Activated naive CD4-positive, alpha-beta T cell treated with anti-CD3 and anti-CD28 coated beads, Interleukin-2, amount 50 U/mL, for 72 hours (primary cell): Measurements from ENCODE around the gene ABCC4. TPM values are rescaled to one million over a fixed set of nuclear protein-coding genes. Genes with fewer than 3 reads are reported as not detected.

Experiments used
- ATAC-seq, 2 donors: fragments of 150-1000 bp; cut with Tn5 transposase; 2 replicates each; pipeline ENCODE4 v1.10.0; 2021; ENCODE audit warnings: mild to moderate bottlenecking in 2 of 2, moderate library complexity in 2 of 2
- DNase-seq, 2 donors: peaks; one replicate each; pipeline ENCODE4 v3.0.0; 2021 to 2022; ENCODE audit warnings: low spot score in 2 of 2
- H3K27ac Mint-ChIP-seq, 2 donors: one replicate each; pipeline ENCODE4 v1.8.0; 2022; ENCODE audit warnings: mild to moderate bottlenecking in 2 of 2, mixed read lengths in 2 of 2
- H3K36me3 Mint-ChIP-seq, 2 donors: one replicate each; pipeline ENCODE4 v1.8.0; 2022; ENCODE audit warnings: mixed read lengths in 2 of 2
- H3K9me3 Mint-ChIP-seq, 2 donors: one replicate each; pipeline ENCODE4 v1.8.0; 2022; ENCODE audit warnings: mixed read lengths in 2 of 2
- total RNA-seq, 2 donors: library from RNA; stranded (reverse); gene quantifications; one replicate each; pipeline ENCODE4 v1.2.3, GENCODE V29; 2022

Gene ABCC4
- total RNA-seq, 2 donors from 2014 or later, result 6.2 to 11.2 TPM

GRCh38 chr13:95111608-95112007, 189.6 kb downstream of the ABCC4 start:
- DNase-seq (no peak), ATAC-seq (no peak)
- peaks cover 5 to 6% of the 10 kb centered on the region in 2 donors for H3K9me3 Mint-ChIP-seq
- H3K36me3 Mint-ChIP-seq, result peaks cover 15 to 17% of the 10 kb centered on the region in 2 donors
- no peak overlapping the region for H3K27ac Mint-ChIP-seq

- H3K9me3 Mint-ChIP-seq, result peaks cover 5 to 6% of the 10 kb centered on the region in 2 donors
- DNase-seq (no peak), ATAC-seq (no peak)
- H3K27ac Mint-ChIP-seq, result no peak overlapping the region
- H3K36me3 Mint-ChIP-seq, result peaks cover 17 to 21% of the 10 kb centered on the region in 2 donors
Measured at GRCh38 chr13:95106562-95106961, 194.7 kb downstream of the ABCC4 start.

- Mint-ChIP-seq H3K27ac (peak overlapping the region in 1 of 2 donors; percentile 2), H3K9me3 (peaks cover 15 to 21% of the 10 kb centered on the region in 2 donors), H3K36me3 (peaks cover 31 to 40% of the 10 kb centered on the region in 2 donors)
- DNase-seq, result no peak
- ATAC-seq, result peak in 1 of 2 donors; percentile 84
Measured at GRCh38 chr13:95100525-95101433, 200.5 kb downstream of the ABCC4 start.

- Mint-ChIP-seq H3K27ac (no peak overlapping the region), H3K9me3 (peaks cover 15 to 24% of the 10 kb centered on the region in 2 donors), H3K36me3 (peaks cover 43 to 50% of the 10 kb centered on the region in 2 donors)
- DNase-seq (no peak), ATAC-seq (no peak)
Measured at GRCh38 chr13:95099541-95099940, 201.7 kb downstream of the ABCC4 start.

GRCh38 chr13:95098916-95099315, 202.3 kb downstream of the ABCC4 start:
- DNase-seq (no peak), ATAC-seq (no peak)
- H3K36me3 Mint-ChIP-seq, result peaks cover 49 to 52% of the 10 kb centered on the region in 2 donors
- peaks cover 15 to 24% of the 10 kb centered on the region in 2 donors for H3K9me3 Mint-ChIP-seq
- no peak overlapping the region for H3K27ac Mint-ChIP-seq

GRCh38 chr13:95091755-95092154, 209.5 kb downstream of the ABCC4 start:
- no peak for ATAC-seq
- H3K9me3 Mint-ChIP-seq, result peaks cover 14 to 15% of the 10 kb centered on the region in 2 donors
- H3K36me3 Mint-ChIP-seq, result peaks cover 53 to 57% of the 10 kb centered on the region in 2 donors
- H3K27ac Mint-ChIP-seq, result no peak overlapping the region
- DNase-seq, result no peak

GRCh38 chr13:95087746-95088305, 213.4 kb downstream of the ABCC4 start:
- no peak overlapping the region for H3K27ac Mint-ChIP-seq
- H3K36me3 Mint-ChIP-seq, result peaks cover 16 to 23% of the 10 kb centered on the region in 2 donors
- DNase-seq (no peak), ATAC-seq (no peak)
- peaks cover 7% of the 10 kb centered on the region in 2 donors for H3K9me3 Mint-ChIP-seq

GRCh38 chr13:95086761-95087160, 214.5 kb downstream of the ABCC4 start:
- Mint-ChIP-seq H3K9me3 (no peaks in the 10 kb centered on the region), H3K27ac (no peak overlapping the region), H3K36me3 (peaks cover 5 to 15% of the 10 kb centered on the region in 2 donors)
- ATAC-seq, result no peak
- no peak for DNase-seq

DNA sequence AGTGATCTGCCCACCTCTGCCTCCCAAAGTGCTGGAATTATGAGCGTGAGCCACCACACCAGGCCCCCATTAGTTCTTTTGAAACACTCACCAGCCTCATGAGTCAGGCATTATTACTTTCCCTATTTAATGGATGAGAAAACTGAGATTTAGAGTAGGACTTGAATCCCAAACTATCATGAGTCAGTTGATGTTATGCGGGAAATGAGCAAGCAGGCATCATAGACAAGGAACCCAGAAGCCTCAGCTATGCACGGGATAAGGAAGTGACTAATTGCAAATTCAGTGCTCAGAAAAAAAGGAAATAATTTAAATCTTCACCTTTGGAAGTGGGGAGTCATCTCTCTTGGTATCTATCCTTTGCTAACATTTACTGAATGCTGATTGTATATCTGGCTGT, 217.5 kb downstream of the ABCC4 start:
- H3K9me3 Mint-ChIP-seq, result no peaks in the 10 kb centered on the region

DNA sequence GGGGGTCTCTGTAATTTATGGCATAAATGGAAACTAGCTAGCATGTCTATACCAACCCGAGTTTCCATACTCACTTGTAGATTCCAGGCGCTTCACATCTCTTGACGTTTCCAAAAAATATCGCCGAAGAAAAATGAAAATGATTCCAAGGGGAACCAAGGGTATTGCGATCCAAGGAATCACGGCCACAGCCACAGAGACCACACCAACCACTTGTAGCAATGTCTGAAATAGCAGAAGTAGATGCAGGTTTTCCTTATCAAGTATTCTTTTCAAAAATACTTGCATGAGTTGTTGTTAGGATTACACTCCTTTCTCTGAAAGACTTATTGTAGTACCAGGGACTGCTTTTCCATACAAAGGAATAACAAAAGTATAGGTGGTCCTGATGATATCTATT, 218.2 kb downstream of the ABCC4 start:
- H3K27ac Mint-ChIP-seq, result no peak overlapping the region
- no peaks in the 10 kb centered on the region for H3K9me3 Mint-ChIP-seq
- no peak for ATAC-seq
- no peak for DNase-seq
- H3K36me3 Mint-ChIP-seq, result peaks cover 0 to 6% of the 10 kb centered on the region in 2 donors

More for the DNA sequence above, 217.5 kb downstream of the ABCC4 start:
- Mint-ChIP-seq H3K27ac (no peak overlapping the region), H3K36me3 (peaks cover 0 to 2% of the 10 kb centered on the region in 2 donors)
- no peak for DNase-seq
- ATAC-seq, result no peak

DNA sequence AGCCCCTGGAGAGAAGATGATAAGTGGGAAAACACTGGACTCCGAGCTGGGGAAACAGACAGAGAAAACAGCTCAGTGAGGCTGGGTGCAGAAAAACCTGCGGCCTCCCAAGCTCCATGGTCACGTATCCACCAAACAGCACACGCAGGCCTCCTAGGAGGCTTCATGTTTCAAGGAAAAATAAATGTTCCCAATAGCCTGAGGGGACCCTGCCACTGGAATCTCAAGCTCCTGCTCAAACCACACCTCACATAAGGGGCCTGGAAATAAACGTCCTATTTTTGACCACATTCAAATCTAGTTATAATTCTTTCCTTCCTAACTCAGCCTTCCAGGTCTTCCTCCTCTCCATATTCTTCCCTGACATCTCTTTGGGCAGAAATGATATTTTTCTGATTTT, 225.7 kb downstream of the ABCC4 start:
- Mint-ChIP-seq H3K9me3 (no peaks in the 10 kb centered on the region), H3K36me3 (peaks cover 36 to 41% of the 10 kb centered on the region in 2 donors), H3K27ac (no peak overlapping the region)
- ATAC-seq (no peak), DNase-seq (no peak)

DNA sequence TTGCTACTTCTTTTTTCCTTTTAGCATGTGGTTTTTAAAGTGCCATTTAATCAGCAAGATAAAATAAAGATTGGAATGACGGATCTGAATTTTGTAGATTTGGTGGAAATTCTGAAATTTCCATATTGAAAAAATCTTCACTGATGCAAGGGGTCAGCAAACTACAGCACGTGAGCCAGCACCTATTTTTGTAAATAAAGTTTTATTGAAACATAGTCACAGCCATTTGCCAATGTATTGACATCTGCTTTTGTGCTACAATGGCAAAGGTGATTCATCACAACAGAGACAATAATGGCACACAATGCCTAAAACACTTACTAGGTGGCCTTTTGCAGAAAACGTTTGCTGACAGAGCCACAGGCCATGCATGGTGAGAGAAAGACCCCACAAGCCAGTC, 226.4 kb downstream of the ABCC4 start:
- Mint-ChIP-seq H3K36me3 (peaks cover 42 to 43% of the 10 kb centered on the region in 2 donors), H3K27ac (no peak overlapping the region), H3K9me3 (no peaks in the 10 kb centered on the region)
- DNase-seq (no peak), ATAC-seq (no peak)

- ATAC-seq (no peak), DNase-seq (no peak)
- Mint-ChIP-seq H3K9me3 (no peaks in the 10 kb centered on the region), H3K27ac (no peak overlapping the region), H3K36me3 (peaks cover 41 to 45% of the 10 kb centered on the region in 2 donors)
Measured at GRCh38 chr13:95073747-95074311, 227.4 kb downstream of the ABCC4 start.

DNA sequence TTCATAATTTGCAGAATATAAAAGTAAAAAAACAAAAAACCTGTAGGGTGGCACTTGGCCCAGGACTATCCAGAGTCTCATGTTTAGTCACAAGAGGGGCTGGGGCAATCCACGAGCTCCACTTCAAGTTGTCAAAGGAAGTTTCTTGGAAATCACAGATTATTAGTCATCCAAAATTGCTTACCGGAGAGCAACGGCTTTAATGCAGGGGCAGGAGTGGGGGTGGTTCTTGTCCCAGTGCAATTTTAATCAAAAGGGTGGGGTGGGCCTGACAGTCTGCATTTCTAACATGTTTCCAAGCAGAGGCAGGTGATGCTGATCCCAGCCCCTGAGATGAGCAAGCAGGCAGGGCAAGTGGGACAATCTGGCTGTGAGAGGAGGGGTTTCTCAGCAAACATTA, 233.9 kb downstream of the ABCC4 start:
- no peak for ATAC-seq
- H3K36me3 Mint-ChIP-seq, result peaks cover 19 to 32% of the 10 kb centered on the region in 2 donors
- H3K27ac Mint-ChIP-seq, result peak overlapping the region in 1 of 2 donors; percentile 17

DNA sequence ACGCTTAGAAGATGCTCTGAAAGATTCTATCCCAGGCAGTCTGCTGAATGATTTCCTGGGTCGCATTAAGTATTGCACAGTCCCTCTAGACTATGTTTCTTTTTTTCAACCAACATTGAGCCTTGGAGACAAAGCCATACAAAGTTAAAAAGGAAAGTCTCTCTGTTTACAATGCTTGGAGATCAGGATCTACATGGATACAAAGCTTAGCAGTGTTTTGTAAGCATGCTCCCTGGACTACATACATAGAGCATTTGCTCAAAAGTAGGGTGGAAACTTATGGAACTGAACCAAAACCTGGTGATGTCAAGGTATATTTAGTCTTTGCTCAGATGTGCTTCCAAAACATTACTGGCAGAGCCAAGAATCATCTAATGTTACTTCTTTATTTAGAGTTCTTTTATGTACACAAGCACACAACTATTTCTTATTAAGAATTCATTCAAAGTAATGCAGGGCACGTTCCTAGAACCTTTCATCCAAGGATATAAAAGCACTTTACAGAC, 241.2 kb downstream of the ABCC4 start:
- Mint-ChIP-seq H3K36me3 (peaks cover 6 to 8% of the 10 kb centered on the region in 2 donors), H3K27ac (no peak overlapping the region), H3K9me3 (no peaks in the 10 kb centered on the region)
- DNase-seq (no peak), ATAC-seq (no peak)

More for the DNA sequence above, 233.9 kb downstream of the ABCC4 start:
- H3K9me3 Mint-ChIP-seq, result no peaks in the 10 kb centered on the region
- DNase-seq, result no peak

DNA sequence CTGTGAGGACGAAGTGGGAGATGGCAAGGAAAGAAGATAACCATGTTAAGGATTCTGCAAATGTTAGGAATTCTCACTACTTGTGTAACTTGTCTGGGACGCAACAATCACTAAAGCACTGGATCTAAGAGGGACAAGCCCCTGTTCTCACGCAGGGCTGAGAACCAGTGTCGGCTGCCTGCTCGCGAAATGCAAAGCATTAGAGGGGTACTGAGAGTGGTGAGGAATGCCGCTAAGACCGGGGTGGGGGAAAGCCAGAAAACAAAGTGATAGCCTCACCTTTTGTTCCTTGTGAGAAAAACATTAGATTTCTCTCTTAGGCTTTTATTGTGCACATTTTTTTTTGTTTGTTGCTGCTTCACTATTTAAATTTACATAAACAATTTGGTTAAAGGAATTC, 241.9 kb downstream of the ABCC4 start:
- ATAC-seq (no peak), DNase-seq (no peak)
- Mint-ChIP-seq H3K9me3 (no peaks in the 10 kb centered on the region), H3K36me3 (peaks cover 6 to 8% of the 10 kb centered on the region in 2 donors), H3K27ac (no peak overlapping the region)

DNA sequence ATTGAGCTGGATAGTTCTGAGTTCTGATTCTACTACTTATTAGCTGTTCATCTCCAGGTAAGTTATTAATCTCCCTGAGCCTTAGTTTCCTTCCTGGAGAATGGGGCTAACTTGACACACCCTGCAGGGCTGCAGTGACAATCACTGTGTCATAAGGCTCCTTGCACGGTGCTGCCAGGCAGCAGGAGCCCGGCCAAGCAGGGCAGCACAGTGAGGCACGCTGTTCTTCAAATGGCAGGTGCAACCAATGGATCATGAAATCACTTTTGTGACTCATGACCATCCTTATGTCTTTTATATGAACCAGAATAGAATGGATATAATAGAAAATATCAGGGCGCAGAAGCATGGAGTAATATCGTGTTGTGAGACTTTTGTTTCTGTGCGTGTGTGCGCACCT, 242.6 kb downstream of the ABCC4 start:
- no peak for DNase-seq
- no peak for ATAC-seq
- Mint-ChIP-seq H3K36me3 (peaks cover 6 to 8% of the 10 kb centered on the region in 2 donors), H3K27ac (no peak overlapping the region), H3K9me3 (no peaks in the 10 kb centered on the region)
